OCI-LY3 (cell line): ENCODE results near the gene HSPA12B.

Experiments used
- H2AFZ ChIP-seq: fragments of 200-600, 300-600 bp; shearing (Covaris generic); 2 replicates; pipeline ENCODE4 v1.6.0; 2014; ENCODE audit warnings: antibody characterized with exemption, low read depth, low read length
- H3K27ac ChIP-seq: fragments of 200-600, 300-600 bp; sonication (generic); 2 replicates; pipeline ENCODE4 v1.5.1; 2014; ENCODE audit warnings: mild to moderate bottlenecking, low read length, moderate library complexity, mixed read lengths
- H3K27me3 ChIP-seq: fragments of 200-600, 300-600 bp; sonication (generic); 2 replicates; pipeline ENCODE4 v1.6.1; 2014; ENCODE audit warnings: low read depth, low read length, mixed read lengths
- H3K36me3 ChIP-seq: fragments of 200-600, 300-600 bp; sonication (generic); replicated peaks from 2 replicates; pipeline ENCODE3; 2014; ENCODE audit warnings: low read depth, low read length, mixed read lengths
- H3K4me1 ChIP-seq: fragments of 300-600, 200-600 bp; sonication (generic); 2 replicates; pipeline ENCODE4 v1.6.1; 2014; ENCODE audit warnings: low read length, mixed read lengths
- H3K4me2 ChIP-seq: fragments of 200-600, 300-600 bp; sonication (generic); 2 replicates; pipeline ENCODE4 v1.6.1; 2014; ENCODE audit warnings: low read length, mixed read lengths
- H3K4me3 ChIP-seq: fragments of 300-600, 200-600 bp; sonication (generic); 2 replicates; pipeline ENCODE4 v1.5.1; 2014; ENCODE audit warnings: antibody characterized with exemption, mild to moderate bottlenecking, low read length, moderate library complexity
- H3K79me2 ChIP-seq: fragments of 300-600, 200-600 bp; shearing (Covaris generic); 2 replicates; pipeline ENCODE4 v1.6.1; 2014; ENCODE audit warnings: mild to moderate bottlenecking, low read length, mixed read lengths
- H3K9ac ChIP-seq: fragments of 300-600, 200-600 bp; shearing (Covaris generic); 2 replicates; pipeline ENCODE4 v1.6.0; 2014; ENCODE audit warnings: mild to moderate bottlenecking, low read length, moderate library complexity
- H3K9me3 ChIP-seq: fragments of 200-600, 300-600 bp; shearing (Covaris generic); 2 replicates; pipeline ENCODE4 v1.6.1; 2014; ENCODE audit warnings: low read length, mixed read lengths; ENCODE audit not compliant: insufficient read depth
- H4K20me1 ChIP-seq: fragments of 200-600, 300-600 bp; sonication (generic); 2 replicates; pipeline ENCODE4 v1.6.1; 2016; ENCODE audit warnings: low read length, mixed read lengths; ENCODE audit not compliant: insufficient read depth
- CTCF ChIP-seq: fragments of 200-600, 300-600 bp; sonication (generic); IDR thresholded peaks from 2 replicates; pipeline ENCODE4 v1.5.1; 2014; ENCODE audit warnings: antibody characterized with exemption, low read length, low read depth
- EZH2phosphoT487 ChIP-seq: fragments of 200-600 bp; shearing (Covaris generic); IDR thresholded peaks from 2 replicates; pipeline ENCODE4 v1.6.1; 2018; ENCODE audit warnings: antibody characterized with exemption, mixed run types, low read depth

Gene HSPA12B

GRCh38 chr20:3740615-3741301 lies 8.3 kb downstream of the HSPA12B start:
- Histone ChIP-seq H3K9me3 (no peaks in the 10 kb centered on the region), H3K27me3 (0 out of 2 replicates have a peak, but pooled peaks cover 6% of the 10 kb centered on the region), H2AFZ (no peak overlapping the region), H3K4me2 (no peak overlapping the region), H3K9ac (no peak overlapping the region), H3K4me3 (no peak overlapping the region), H4K20me1 (no peaks in the 10 kb centered on the region), H3K27ac (no peak overlapping the region), H3K36me3 (no peaks in the 10 kb centered on the region), H3K4me1 (no peaks in the 10 kb centered on the region), H3K79me2 (no peaks in the 10 kb centered on the region)
- TF ChIP-seq CTCF (no peak), EZH2phosphoT487 (no peak)

- H3K27ac ChIP-seq, result no peak overlapping the region
- TF ChIP-seq EZH2phosphoT487, result no peak
- TF ChIP-seq CTCF, result no peak
- no peaks in the 10 kb centered on the region for H3K4me1 ChIP-seq
These were observed 9.5 kb downstream of the HSPA12B start for GRCh38 chr20:3741836-3742458.

GRCh38 chr20:3743251-3743650 lies 10.8 kb downstream of the HSPA12B start:
- Histone ChIP-seq H3K9ac (no peak overlapping the region), H4K20me1 (no peaks in the 10 kb centered on the region), H3K4me3 (no peak overlapping the region), H3K4me1 (no peaks in the 10 kb centered on the region), H3K27me3 (0 out of 2 replicates have a peak, but pooled peaks cover 6% of the 10 kb centered on the region), H3K36me3 (no peaks in the 10 kb centered on the region), H2AFZ (no peak overlapping the region), H3K4me2 (no peak overlapping the region), H3K79me2 (no peaks in the 10 kb centered on the region), H3K9me3 (no peaks in the 10 kb centered on the region), H3K27ac (no peak overlapping the region)
- TF ChIP-seq CTCF (no peak), EZH2phosphoT487 (no peak)

More at GRCh38 chr20:3741836-3742458, 9.5 kb downstream of the HSPA12B start:
- Histone ChIP-seq H3K9ac (no peak overlapping the region), H3K4me2 (no peak overlapping the region), H3K27me3 (0 out of 2 replicates have a peak, but pooled peaks cover 6% of the 10 kb centered on the region), H3K79me2 (no peaks in the 10 kb centered on the region), H3K9me3 (no peaks in the 10 kb centered on the region), H2AFZ (no peak overlapping the region), H3K36me3 (no peaks in the 10 kb centered on the region), H3K4me3 (no peak overlapping the region), H4K20me1 (no peaks in the 10 kb centered on the region)

- Histone ChIP-seq H3K27ac (no peak overlapping the region), H3K9me3 (no peaks in the 10 kb centered on the region), H3K4me1 (no peaks in the 10 kb centered on the region), H3K36me3 (no peaks in the 10 kb centered on the region), H4K20me1 (no peaks in the 10 kb centered on the region), H2AFZ (no peak overlapping the region), H3K79me2 (no peaks in the 10 kb centered on the region), H3K9ac (no peak overlapping the region), H3K4me3 (no peak overlapping the region), H3K27me3 (0 out of 2 replicates have a peak, but pooled peaks cover 6% of the 10 kb centered on the region), H3K4me2 (no peak overlapping the region)
- TF ChIP-seq EZH2phosphoT487, result no peak
- no peak for TF ChIP-seq CTCF
These were observed 11.6 kb downstream of the HSPA12B start for GRCh38 chr20:3744037-3744436.
